Measurements from ENCODE around the gene PLAAT2.

Gene PLAAT2

DNA sequence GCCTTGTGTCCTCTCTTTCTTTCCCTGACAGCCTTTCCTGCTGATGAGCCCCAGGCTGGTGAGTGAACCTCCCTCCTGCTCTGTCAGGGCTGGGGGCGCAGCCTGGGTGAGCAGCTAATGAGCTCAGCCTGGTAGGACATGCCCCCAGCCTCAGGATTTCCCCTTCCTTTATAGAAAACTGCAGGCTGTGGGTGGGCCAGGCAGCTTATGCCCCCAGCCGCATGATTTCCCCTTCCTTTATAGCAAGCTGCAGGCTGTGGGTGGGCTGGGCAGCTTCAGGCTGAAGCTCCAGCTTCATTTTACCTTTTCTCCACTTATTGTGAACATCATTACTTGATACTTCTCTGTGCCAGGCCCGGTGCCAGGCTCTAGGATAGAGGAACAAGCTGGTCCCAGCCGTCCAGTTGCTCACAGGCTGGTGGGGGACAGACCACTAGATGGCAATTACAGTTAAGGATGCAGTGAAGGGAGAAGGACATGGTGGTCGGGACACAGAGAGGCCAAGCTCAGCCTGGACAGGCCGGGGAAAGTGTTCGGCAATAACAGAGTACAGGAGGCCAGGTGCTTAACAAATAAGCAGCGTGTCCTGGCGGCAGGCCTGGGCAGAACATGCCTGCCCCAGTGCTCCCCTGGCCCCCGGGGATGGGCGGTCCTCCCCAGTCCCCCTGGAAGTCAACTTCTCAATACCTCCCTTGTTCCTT, 52.0 kb downstream of the PLAAT2 start:
- Histone ChIP-seq H3K27ac (ENCODE audit: low read length) (no peak overlapping the region), H2AFZ (ENCODE audit: low read depth, low read length) (no peak overlapping the region), H3K36me3 (ENCODE audit: insufficient read depth, low read length) (no peaks in the 10 kb centered on the region), H3K27me3 (ENCODE audit: insufficient read depth, low read length, poor library complexity) (no peaks in the 10 kb centered on the region), H4K20me1 (ENCODE audit: insufficient read depth, low read length) (no peaks in the 10 kb centered on the region), H3K4me2 (ENCODE audit: insufficient read depth, low read length) (no peak overlapping the region), H3K79me2 (ENCODE audit: insufficient read depth, low read length) (no peaks in the 10 kb centered on the region), H3K9ac (ENCODE audit: low read depth, low read length) (no peak overlapping the region), H3K9me3 (ENCODE audit: insufficient read depth, low read length, severe bottlenecking) (no peaks in the 10 kb centered on the region), H3K4me1 (ENCODE audit: insufficient read depth, low read length) (no peaks in the 10 kb centered on the region), H3K4me3 (ENCODE audit: low read depth in 1 of 2, low read length in 2 of 2) (no peak overlapping the region)
- DNase-seq (no peak), ATAC-seq (ENCODE audit: insufficient read depth, low read depth) (no peak)
- no peak for TF ChIP-seq EZH2 (IDR thresholded peaks at IDR 0.05; ENCODE audit: borderline replicate concordance, low read depth, low read length, severe bottlenecking)
- TF ChIP-seq, protein P1, sequence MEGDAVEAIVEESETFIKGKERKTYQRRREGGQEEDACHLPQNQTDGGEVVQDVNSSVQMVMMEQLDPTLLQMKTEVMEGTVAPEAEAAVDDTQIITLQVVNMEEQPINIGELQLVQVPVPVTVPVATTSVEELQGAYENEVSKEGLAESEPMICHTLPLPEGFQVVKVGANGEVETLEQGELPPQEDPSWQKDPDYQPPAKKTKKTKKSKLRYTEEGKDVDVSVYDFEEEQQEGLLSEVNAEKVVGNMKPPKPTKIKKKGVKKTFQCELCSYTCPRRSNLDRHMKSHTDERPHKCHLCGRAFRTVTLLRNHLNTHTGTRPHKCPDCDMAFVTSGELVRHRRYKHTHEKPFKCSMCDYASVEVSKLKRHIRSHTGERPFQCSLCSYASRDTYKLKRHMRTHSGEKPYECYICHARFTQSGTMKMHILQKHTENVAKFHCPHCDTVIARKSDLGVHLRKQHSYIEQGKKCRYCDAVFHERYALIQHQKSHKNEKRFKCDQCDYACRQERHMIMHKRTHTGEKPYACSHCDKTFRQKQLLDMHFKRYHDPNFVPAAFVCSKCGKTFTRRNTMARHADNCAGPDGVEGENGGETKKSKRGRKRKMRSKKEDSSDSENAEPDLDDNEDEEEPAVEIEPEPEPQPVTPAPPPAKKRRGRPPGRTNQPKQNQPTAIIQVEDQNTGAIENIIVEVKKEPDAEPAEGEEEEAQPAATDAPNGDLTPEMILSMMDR (IDR thresholded peaks at IDR 0.05; ENCODE audit: borderline replicate concordance, extremely low read depth, low read length, poor library complexity, severe bottlenecking), result no peak

DNA sequence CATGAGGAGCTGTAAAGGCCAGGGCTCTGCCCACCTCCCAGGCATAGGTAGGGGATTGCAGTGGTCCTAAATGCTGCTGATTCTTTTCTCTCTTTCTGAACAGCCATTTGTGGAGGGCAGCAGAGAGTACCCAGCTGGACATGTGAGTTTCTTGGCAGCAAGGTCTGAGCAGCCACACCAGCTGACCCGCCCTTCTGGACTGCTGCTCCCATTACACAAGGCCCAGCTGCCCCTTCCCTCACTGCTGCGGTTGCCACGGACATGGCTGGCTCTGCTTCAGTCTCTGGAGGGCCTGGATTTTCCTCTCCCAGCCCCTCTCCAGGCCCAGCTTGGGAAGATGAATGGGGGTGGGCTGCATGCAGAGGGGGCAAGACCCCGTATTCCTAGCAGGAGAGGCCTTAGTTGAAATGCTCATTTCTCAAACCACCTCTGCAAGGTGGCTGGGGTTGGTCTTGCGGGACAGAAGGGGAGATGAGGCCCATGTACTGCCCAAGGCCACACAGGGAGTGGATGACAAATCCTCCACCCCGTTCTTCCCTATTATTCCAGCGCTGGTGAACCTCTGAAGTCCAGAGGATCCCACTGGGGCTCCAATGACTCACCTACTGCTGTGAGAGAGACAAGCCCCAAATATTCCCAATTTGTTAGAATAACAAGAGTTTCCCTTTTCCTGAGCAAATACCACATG, 52.7 kb downstream of the PLAAT2 start:
- no peaks in the 10 kb centered on the region for H3K9me3 ChIP-seq (ENCODE audit: insufficient read depth, low read length, severe bottlenecking)
- no peak overlapping the region for H2AFZ ChIP-seq (ENCODE audit: low read depth, low read length)
- H3K36me3 ChIP-seq (ENCODE audit: insufficient read depth, low read length), result no peaks in the 10 kb centered on the region
- no peak overlapping the region for H3K4me2 ChIP-seq (ENCODE audit: insufficient read depth, low read length)
- no peaks in the 10 kb centered on the region for H3K27me3 ChIP-seq (ENCODE audit: insufficient read depth, low read length, poor library complexity)
- ATAC-seq (ENCODE audit: insufficient read depth, low read depth) (no peak), DNase-seq (no peak)
- TF ChIP-seq EZH2 (IDR thresholded peaks at IDR 0.05; ENCODE audit: borderline replicate concordance, low read depth, low read length, severe bottlenecking), result no peak
- TF ChIP-seq, protein P1 (IDR thresholded peaks at IDR 0.05; ENCODE audit: borderline replicate concordance, extremely low read depth, low read length, poor library complexity, severe bottlenecking), result no peak
- no peak overlapping the region for H3K27ac ChIP-seq (ENCODE audit: low read length)
- H3K9ac ChIP-seq (ENCODE audit: low read depth, low read length), result no peak overlapping the region
- H3K4me3 ChIP-seq (ENCODE audit: low read depth in 1 of 2, low read length in 2 of 2), result no peak overlapping the region
- no peaks in the 10 kb centered on the region for H3K4me1 ChIP-seq (ENCODE audit: insufficient read depth, low read length)
- H4K20me1 ChIP-seq (ENCODE audit: insufficient read depth, low read length), result no peaks in the 10 kb centered on the region
- H3K79me2 ChIP-seq (ENCODE audit: insufficient read depth, low read length), result no peaks in the 10 kb centered on the region

DNA sequence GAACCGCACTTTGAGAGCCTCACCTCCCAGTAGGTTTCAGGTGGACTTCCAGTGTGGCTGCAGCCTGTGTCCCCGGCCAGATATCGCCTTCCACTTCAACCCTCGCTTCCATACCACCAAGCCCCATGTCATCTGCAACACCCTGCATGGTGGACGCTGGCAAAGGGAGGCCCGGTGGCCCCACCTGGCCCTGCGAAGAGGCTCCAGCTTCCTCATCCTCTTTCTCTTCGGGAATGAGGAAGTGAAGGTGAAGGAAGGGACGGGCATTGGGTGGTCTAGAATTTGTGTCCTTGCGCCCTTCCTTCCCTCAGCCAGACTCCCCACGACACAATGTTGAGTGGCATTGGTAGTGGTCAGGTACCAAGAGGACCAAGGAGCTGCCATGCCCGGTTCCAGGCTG, 54.4 kb downstream of the PLAAT2 start:
- no peak for ATAC-seq (ENCODE audit: insufficient read depth, low read depth)
- no peak overlapping the region for H2AFZ ChIP-seq (ENCODE audit: low read depth, low read length)
- H4K20me1 ChIP-seq (ENCODE audit: insufficient read depth, low read length), result no peaks in the 10 kb centered on the region
- H3K4me2 ChIP-seq (ENCODE audit: insufficient read depth, low read length), result no peak overlapping the region
- no peaks in the 10 kb centered on the region for H3K27me3 ChIP-seq (ENCODE audit: insufficient read depth, low read length, poor library complexity)
- DNase-seq, result no peak
- no peak for TF ChIP-seq EZH2 (IDR thresholded peaks at IDR 0.05; ENCODE audit: borderline replicate concordance, low read depth, low read length, severe bottlenecking)
- TF ChIP-seq, protein P1 (IDR thresholded peaks at IDR 0.05; ENCODE audit: borderline replicate concordance, extremely low read depth, low read length, poor library complexity, severe bottlenecking), result no peak
- no peak overlapping the region for H3K4me3 ChIP-seq (ENCODE audit: low read depth in 1 of 2, low read length in 2 of 2)
- H3K9ac ChIP-seq (ENCODE audit: low read depth, low read length), result no peak overlapping the region
- no peak overlapping the region for H3K27ac ChIP-seq (ENCODE audit: low read length)
- no peaks in the 10 kb centered on the region for H3K4me1 ChIP-seq (ENCODE audit: insufficient read depth, low read length)
- H3K36me3 ChIP-seq (ENCODE audit: insufficient read depth, low read length), result no peaks in the 10 kb centered on the region
- H3K79me2 ChIP-seq (ENCODE audit: insufficient read depth, low read length), result no peaks in the 10 kb centered on the region
- no peaks in the 10 kb centered on the region for H3K9me3 ChIP-seq (ENCODE audit: insufficient read depth, low read length, severe bottlenecking)

Measured in DND-41 (cell line).